HFFc6 (cell line): ENCODE measurements around the gene CCDC32. TPM values are rescaled to one million over a fixed set of nuclear protein-coding genes. Genes with fewer than 3 reads are reported as not detected.

Experiments
- DNase-seq: peaks from one replicate; pipeline ENCODE4 v3.0.0-alpha.2; 2018
- H3K27ac Mint-ChIP-seq: 2 replicates; pipeline ENCODE4 v1.8.0; 2020; ENCODE audit warnings: mild to moderate bottlenecking, mixed read lengths
- H3K27me3 Mint-ChIP-seq: 2 replicates; pipeline ENCODE4 v1.8.0; 2021; ENCODE audit warnings: mild to moderate bottlenecking, moderate library complexity, mixed read lengths; ENCODE audit not compliant: insufficient read depth
- H3K36me3 Mint-ChIP-seq: 2 replicates; pipeline ENCODE4 v1.8.0; 2021; ENCODE audit warnings: low read depth, mixed read lengths
- H3K4me1 Mint-ChIP-seq: 2 replicates; pipeline ENCODE4 v1.8.0; 2020; ENCODE audit warnings: low read depth, mixed read lengths
- H3K4me3 Mint-ChIP-seq: 2 replicates; pipeline ENCODE4 v1.8.0; 2020; ENCODE audit warnings: mild to moderate bottlenecking, moderate library complexity, mixed read lengths
- H3K9me3 Mint-ChIP-seq: 2 replicates; pipeline ENCODE4 v1.8.0; 2020; ENCODE audit warnings: mild to moderate bottlenecking, mixed read lengths
- CTCF ChIP-seq: fragments of 200-600 bp; sonication (generic); IDR thresholded peaks from 2 replicates; pipeline ENCODE4 v1.5.0; 2021; ENCODE audit warnings: antibody characterized with exemption, mild to moderate bottlenecking
- total RNA-seq, 6 experiments: library from RNA; stranded (reverse); fragmentation: NEBNext Ultra II Directional; extraction: Animal tissue kit (Norgen Biotek cat#: 25700); gene quantifications; 2 replicates in 1 of 6; 3 replicates in 5 of 6; pipeline ENCODE4 v1.2.3, GENCODE V29; 2021

The CCDC32 gene
- total RNA-seq, 6 experiments from 2014 or later, result 17.6 to 21.4 (median 20.5) TPM

GRCh38 chr15:40598126-40598525 is 33.3 kb upstream of the CCDC32 start:
- Mint-ChIP-seq H3K4me3 (no peak overlapping the region), H3K27ac (no peak overlapping the region), H3K4me1 (peaks cover 29% of the 10 kb centered on the region), H3K9me3 (no peaks in the 10 kb centered on the region), H3K36me3 (no peaks in the 10 kb centered on the region), H3K27me3 (peaks cover 3% of the 10 kb centered on the region; the same call in 1 of the 2 replicates)
- no peak for DNase-seq
- no peak for TF ChIP-seq CTCF

GRCh38 chr15:40597024-40597423 is 32.2 kb upstream of the CCDC32 start:
- Mint-ChIP-seq H3K4me1 (peaks cover 35% of the 10 kb centered on the region), H3K27ac (peak overlapping the region; percentile 64), H3K27me3 (peaks cover 3% of the 10 kb centered on the region; the same call in 1 of the 2 replicates), H3K36me3 (no peaks in the 10 kb centered on the region), H3K4me3 (no peak overlapping the region), H3K9me3 (no peaks in the 10 kb centered on the region)
- TF ChIP-seq CTCF, result no peak
- DNase-seq, result no peak

- H3K36me3 Mint-ChIP-seq, result no peaks in the 10 kb centered on the region
Measured at GRCh38 chr15:40595773-40596172, 30.9 kb upstream of the CCDC32 start.

GRCh38 chr15:40595219-40595618 is 30.4 kb upstream of the CCDC32 start:
- H3K36me3 Mint-ChIP-seq, result no peaks in the 10 kb centered on the region
- peak overlapping the region; percentile 100 for H3K27ac Mint-ChIP-seq
- no peak for TF ChIP-seq CTCF
- no peak for DNase-seq
- peaks cover 4% of the 10 kb centered on the region; the same call in 1 of the 2 replicates for H3K27me3 Mint-ChIP-seq
- peaks cover 35% of the 10 kb centered on the region for H3K4me1 Mint-ChIP-seq
- H3K4me3 Mint-ChIP-seq, result peak overlapping the region; percentile 91
- no peaks in the 10 kb centered on the region for H3K9me3 Mint-ChIP-seq

More at GRCh38 chr15:40595773-40596172, 30.9 kb upstream of the CCDC32 start:
- DNase-seq, result no peak
- peaks cover 35% of the 10 kb centered on the region for H3K4me1 Mint-ChIP-seq
- H3K27ac Mint-ChIP-seq, result no peak overlapping the region
- no peaks in the 10 kb centered on the region for H3K9me3 Mint-ChIP-seq
- TF ChIP-seq CTCF, result no peak
- H3K27me3 Mint-ChIP-seq, result peaks cover 4% of the 10 kb centered on the region; the same call in 1 of the 2 replicates
- peak overlapping the region; percentile 65 for H3K4me3 Mint-ChIP-seq

- Mint-ChIP-seq H3K9me3 (no peaks in the 10 kb centered on the region), H3K27me3 (peaks cover 4% of the 10 kb centered on the region; the same call in 1 of the 2 replicates), H3K4me3 (peak overlapping the region; percentile 91), H3K36me3 (no peaks in the 10 kb centered on the region), H3K27ac (peak overlapping the region; percentile 100), H3K4me1 (peaks cover 41% of the 10 kb centered on the region)
- peak; percentile 49 for TF ChIP-seq CTCF
- peak; percentile 36 for DNase-seq
Measured at GRCh38 chr15:40594429-40594836, 29.6 kb upstream of the CCDC32 start.
